ENCODE results near the gene DAP.
"Not testable (repeated sequence)": the region's sequence is repeated elsewhere in the genome, so short reads cannot be mapped to it uniquely, and the experiment has no call there.

The DAP gene

DNA sequence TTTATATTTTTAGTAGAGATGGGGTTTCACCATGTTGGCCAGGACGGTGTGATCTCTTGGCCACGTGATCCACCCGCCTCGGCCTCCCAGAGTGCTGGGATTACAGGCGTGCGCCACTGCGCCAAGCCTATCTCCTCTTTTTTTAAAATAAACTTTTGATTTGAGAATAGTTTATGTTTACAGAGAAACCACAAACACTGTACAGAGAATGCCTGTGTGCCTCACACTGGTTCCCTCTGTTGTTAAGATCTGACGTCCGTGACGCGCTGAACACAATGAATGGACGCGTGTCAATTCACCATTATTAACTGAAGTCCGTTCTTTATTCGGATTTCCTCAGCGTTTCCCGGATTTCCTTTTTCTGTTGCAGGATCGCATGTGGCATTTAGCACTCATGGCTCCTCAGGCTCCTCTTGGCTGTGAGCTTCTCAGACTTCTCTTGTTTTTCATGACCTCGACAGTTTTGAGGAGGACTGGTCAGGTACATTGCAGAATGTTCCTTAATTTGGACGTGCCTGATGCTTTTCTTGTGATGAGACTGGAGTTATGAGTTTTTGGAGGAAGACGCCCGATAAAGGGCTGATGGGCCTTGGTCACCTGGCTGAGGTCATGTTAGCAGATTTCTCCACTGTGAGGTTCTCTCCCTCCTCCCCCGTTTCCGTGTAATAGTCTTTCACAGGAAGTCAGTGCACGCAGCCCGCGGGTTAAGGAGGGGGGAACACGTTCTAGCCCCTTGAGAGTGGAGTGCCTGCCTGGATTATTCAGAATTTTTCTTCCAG is 127.6 kb downstream of the DAP start:
- peak in 1 of 2 donors; percentile 55 for DNase-seq (ENCODE audit: low read depth in 2 of 2)

DNA sequence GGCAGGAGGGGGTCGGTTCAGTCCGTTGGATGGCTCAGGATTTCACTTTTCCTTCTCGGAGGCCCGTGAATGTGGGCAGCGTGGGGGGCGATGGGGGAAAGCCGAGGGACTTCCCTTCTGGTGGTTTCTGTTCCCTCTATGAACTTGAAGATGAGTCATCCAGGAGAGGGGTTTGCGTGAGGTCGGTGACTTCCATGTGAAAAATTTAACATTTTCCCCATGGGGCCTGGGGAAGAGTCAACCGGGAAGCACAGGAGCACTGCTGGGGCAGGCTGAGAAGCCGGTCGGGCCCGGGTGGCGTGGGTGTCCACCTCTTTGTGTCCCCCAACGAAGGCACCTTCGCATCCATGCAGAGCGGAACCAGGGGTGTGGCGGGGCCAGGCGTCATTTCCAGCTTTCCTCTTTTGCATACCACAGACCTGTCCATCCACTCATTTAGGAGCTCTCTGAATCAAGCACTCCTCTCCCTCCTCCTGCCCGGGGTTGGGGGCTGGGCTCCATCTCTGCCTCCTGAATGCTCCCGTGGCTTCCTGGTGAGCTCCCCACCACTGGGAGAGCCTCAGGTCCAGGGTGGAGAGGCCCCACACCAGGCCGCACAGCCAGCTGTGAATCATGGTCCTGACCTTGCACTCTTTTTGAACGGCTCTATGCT is 128.8 kb downstream of the DAP start:
- peak; percentile 47 to 68 for DNase-seq (ENCODE audit: low read depth in 2 of 2)

GRCh38 chr5:10631316-10631996 is 129.6 kb downstream of the DAP start:
- DNase-seq (ENCODE audit: low read depth in 2 of 2) = no peak

- DNase-seq (ENCODE audit: low read depth in 2 of 2) = not testable (repeated sequence)
Observed at GRCh38 chr5:10630744-10631143, 130.3 kb downstream of the DAP start.

DNA sequence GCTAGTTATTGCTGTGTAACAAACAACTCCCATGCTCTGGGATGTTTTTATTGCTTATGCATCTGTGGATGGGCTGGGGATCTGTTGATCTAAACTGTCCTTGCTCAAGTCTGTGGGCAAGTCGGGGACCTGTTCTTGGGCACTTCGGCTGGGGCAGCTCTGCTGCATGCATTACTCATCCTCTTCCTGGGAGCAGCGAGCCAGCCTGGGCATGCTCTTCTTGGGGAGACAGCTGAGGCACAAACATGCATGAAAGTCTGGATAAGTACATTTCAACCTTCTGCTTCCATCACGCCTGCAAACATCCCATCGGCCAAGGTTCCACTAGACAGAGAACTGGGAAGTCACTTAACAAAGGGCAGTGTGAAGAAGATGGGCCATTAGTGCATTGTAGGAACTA is 130.9 kb downstream of the DAP start:
- DNase-seq (ENCODE audit: low read depth in 2 of 2) = no peak

- no peak for DNase-seq (ENCODE audit: low read depth in 2 of 2)
Observed at GRCh38 chr5:10629682-10630081, 131.4 kb downstream of the DAP start.

Measured in stimulated activated CD8-positive, alpha-beta memory T cell treated with anti-CD3 and anti-CD28 coated beads, Interleukin-2, amount 100 ng/mL, for 48 hours (primary cell).